Esophagus muscularis mucosa (tissue), 4 donors: ENCODE data around the gene GPR63. TPM values are rescaled to one million over a fixed set of nuclear protein-coding genes. Genes with fewer than 3 reads are reported as not detected.

Experiments
- DNase-seq: peaks from one replicate; pipeline ENCODE4 v3.0.0-alpha.2; 2017; ENCODE audit errors: extremely low spot score
- H3K27ac ChIP-seq, 4 donors: fragments of 200-600 bp; sonication (generic); replicated peaks in 1 of 4; 1 replicate in 3 of 4; 2 replicates in 1 of 4; pipeline ENCODE4 v1.5.1; 2016 to 2019; ENCODE audit warnings: mild to moderate bottlenecking in 1 of 4
- H3K27me3 ChIP-seq, 4 donors: fragments of 200-600 bp; sonication (generic); one replicate each; pipeline versions ENCODE4 v1.5.1 to v1.6.0; 2016 to 2019
- H3K36me3 ChIP-seq, 4 donors: fragments of 200-600 bp; sonication (generic); one replicate each; pipeline ENCODE4 v1.5.1; 2016 to 2019
- H3K4me1 ChIP-seq, 4 donors: fragments of 200-600 bp; sonication (generic); one replicate each; pipeline ENCODE4 v1.5.1; 2016 to 2019
- H3K4me3 ChIP-seq, 4 donors: fragments of 200-600 bp; sonication (generic); 1 replicate in 2 of 4; 2 replicates in 2 of 4; pipeline ENCODE4 v1.5.1; 2016 to 2019; ENCODE audit warnings: mild to moderate bottlenecking in 4 of 4, moderate library complexity in 1 of 4
- H3K9me3 ChIP-seq, 4 donors: fragments of 200-600 bp; sonication (generic); 1 replicate in 3 of 4; 2 replicates in 1 of 4; pipeline ENCODE4 v1.5.1; 2016 to 2019
- CTCF ChIP-seq, 3 experiments: fragments of 200-600 bp in 2 of 3; fragments of 450-650 bp in 1 of 3; sonication (generic) in 2 of 3; IDR thresholded peaks; one replicate each; pipeline ENCODE4 v1.5.1; 2017 to 2019; ENCODE audit warnings: antibody characterized with exemption in 3 of 3, mild to moderate bottlenecking in 2 of 3, moderate library complexity in 1 of 3
- EP300 ChIP-seq: sonication (generic); formaldehyde crosslinking; IDR thresholded peaks from one replicate; pipeline ENCODE4 v1.6.1; 2017; ENCODE audit warnings: antibody characterized with exemption
- POLR2A ChIP-seq: fragments of 450-650 bp; IDR thresholded peaks from one replicate; pipeline ENCODE4 v1.6.1; 2017; ENCODE audit warnings: antibody characterized with exemption, moderate library complexity, mild to moderate bottlenecking, low read depth
- POLR2AphosphoS5 ChIP-seq, 2 donors: sonication (generic); formaldehyde crosslinking; IDR thresholded peaks; one replicate each; pipeline ENCODE4 v1.6.1; 2017; ENCODE audit warnings: antibody characterized with exemption in 2 of 2
- WGBS: methylation state at CpG from one replicate; pipeline ENCODE4 v1.1.5; 2018; 5-methylcytosine and 5-hydroxymethylcytosine counted together
- intact Hi-C: fragments of 100-400 bp; cut with DNase I; formaldehyde crosslinking; loops from one replicate; pipeline ENCODE4 v1.15.1; 2023
- total RNA-seq, 4 donors: library from RNA; depleted of rRNA; stranded (reverse); fragments of >200 nt; gene quantifications; one replicate each; pipeline versions ENCODE4 v1.1.0 to v1.2.1, GENCODE V29; 2016

The GPR63 gene
- total RNA-seq, 4 donors from 2014 or later, result 0.83 to 2.0 (median 0.93) TPM

GRCh38 chr6:96760153-96760687 is 77.1 kb downstream of the GPR63 start:
- no peaks in the 10 kb centered on the region for H3K27me3 ChIP-seq
- no peak for DNase-seq
- no peaks in the 10 kb centered on the region for H3K4me1 ChIP-seq
- TF ChIP-seq POLR2A, result no peak
- no peak for TF ChIP-seq EP300
- TF ChIP-seq CTCF (IDR thresholded peaks at IDR 0.05), result no peak
- TF ChIP-seq POLR2AphosphoS5 (IDR thresholded peaks at IDR 0.05), result no peak
- 86% methylated on average over 4 of the region's 4 CpGs for WGBS
- no peaks in the 10 kb centered on the region for H3K9me3 ChIP-seq
- no peak overlapping the region for H3K27ac ChIP-seq
- H3K4me3 ChIP-seq, result no peak overlapping the region
- no peaks in the 10 kb centered on the region for H3K36me3 ChIP-seq
- intact Hi-C loops, result no loop called here

- H3K36me3 ChIP-seq, result no peaks in the 10 kb centered on the region
- no peaks in the 10 kb centered on the region for H3K4me1 ChIP-seq
- TF ChIP-seq POLR2A (no peak), POLR2AphosphoS5 (IDR thresholded peaks at IDR 0.05) (no peak), EP300 (no peak), CTCF (IDR thresholded peaks at IDR 0.05) (no peak)
- no peak overlapping the region for H3K27ac ChIP-seq
- intact Hi-C loops, result no loop called here
- H3K4me3 ChIP-seq, result no peak overlapping the region
- WGBS, result 88% methylated on average over 3 of the region's 3 CpGs
- no peaks in the 10 kb centered on the region for H3K27me3 ChIP-seq
- DNase-seq, result no peak
- no peaks in the 10 kb centered on the region for H3K9me3 ChIP-seq
These were observed 82.2 kb downstream of the GPR63 start for GRCh38 chr6:96755096-96755495.

- TF ChIP-seq POLR2A (no peak), POLR2AphosphoS5 (IDR thresholded peaks at IDR 0.05) (no peak), EP300 (no peak), CTCF (IDR thresholded peaks at IDR 0.05) (no peak)
- H3K4me1 ChIP-seq, result no peaks in the 10 kb centered on the region
- no peak overlapping the region for H3K4me3 ChIP-seq
- no peaks in the 10 kb centered on the region for H3K9me3 ChIP-seq
- DNase-seq, result no peak
- H3K27ac ChIP-seq, result no peak overlapping the region
- no peaks in the 10 kb centered on the region for H3K27me3 ChIP-seq
- WGBS, result 87% methylated on average over 6 of the region's 6 CpGs
- intact Hi-C loops, result no loop called here
- H3K36me3 ChIP-seq, result no peaks in the 10 kb centered on the region
These were observed 87.4 kb downstream of the GPR63 start for GRCh38 chr6:96749891-96750290.

Other genes with a start within 250 kb of the GPR63 start
- gene NDUFAF4, start 60.4 kb upstream of the GPR63 start, total RNA-seq, result 10 to 100 TPM; 26.1 to 36.2 (median 31.0) TPM
- under 1 TPM in 1 of 4 donors, not detected in 3; 0.11 TPM for gene KLHL32, start 87.3 kb upstream of the GPR63 start, total RNA-seq